HEK293 (cell line): ENCODE measurements around the gene ACYP1.

ENCODE experiments used
- CTCF ChIA-PET: fragments of 350-600 bp; formaldehyde crosslinking; extraction: SDS; loops from one replicate; lab custom pipeline; 2021; ENCODE audit warnings: antibody characterized with exemption; lab: Yijun Ruan, JAX
- POLR2A ChIA-PET: fragments of 300-600 bp; formaldehyde crosslinking; extraction: SDS; loops from one replicate; lab custom pipeline; 2020; ENCODE audit warnings: antibody characterized with exemption, inconsistent platforms; lab: Yijun Ruan, JAX
- H3K27ac ChIP-seq: fragments of 200-500 bp; sonication (Bioruptor generic); 2 replicates; pipeline ENCODE4 v1.5.1; 2014; ENCODE audit warnings: low read depth, low read length, control low read depth, inconsistent platforms; ENCODE audit errors: extremely low read depth
- H3K36me3 ChIP-seq, 2 experiments: fragments of 200-500 bp in 1 of 2; sonication (Bioruptor generic) in 1 of 2; 1 replicate in 1 of 2; 2 replicates in 1 of 2; pipeline ENCODE4 v1.5.1; 2014 to 2017; ENCODE audit warnings: inconsistent platforms in 2 of 2, low read length in 2 of 2; ENCODE audit not compliant: control insufficient read depth in 2 of 2, insufficient read depth in 1 of 2
- H3K4me1 ChIP-seq: fragments of 200-500 bp; sonication (Bioruptor generic); 2 replicates; pipeline ENCODE4 v1.5.1; 2014; ENCODE audit warnings: mild to moderate bottlenecking, low read length, inconsistent platforms; ENCODE audit not compliant: control insufficient read depth, insufficient read depth
- H3K4me3 ChIP-seq: 2 replicates; pipeline ENCODE4 v1.5.1; 2011; ENCODE audit warnings: low read depth, mild to moderate bottlenecking, control low read depth, low read length, moderate library complexity
- H3K9me3 ChIP-seq: fragments of 200-500 bp; sonication (Bioruptor generic); 2 replicates; pipeline ENCODE4 v1.5.1; 2014; ENCODE audit warnings: low read depth, low read length, inconsistent platforms; ENCODE audit not compliant: control insufficient read depth, insufficient read depth
- BCL11A ChIP-seq: fragments of 450-650 bp; formaldehyde crosslinking; IDR thresholded peaks from 2 replicates; pipeline ENCODE4 v1.5.1; 2016; ENCODE audit warnings: low read depth, missing biosample characterization, missing genetic modification characterization
- EGR2 ChIP-seq: fragments of 450-650 bp; formaldehyde crosslinking; IDR thresholded peaks from 2 replicates; pipeline ENCODE4 v1.5.1; 2016; ENCODE audit warnings: low read depth, missing biosample characterization, missing genetic modification characterization
- OSR2 ChIP-seq: fragments of 450-650 bp; formaldehyde crosslinking; IDR thresholded peaks from 2 replicates; pipeline ENCODE4 v1.5.1; 2016; ENCODE audit warnings: missing biosample characterization, missing genetic modification characterization
- RBAK ChIP-seq: fragments of 450-650 bp; formaldehyde crosslinking; IDR thresholded peaks from 2 replicates; pipeline ENCODE4 v1.5.1; 2016; ENCODE audit warnings: missing biosample characterization, missing genetic modification characterization
- SCRT1 ChIP-seq: fragments of 450-650 bp; formaldehyde crosslinking; IDR thresholded peaks from 2 replicates; pipeline ENCODE4 v1.5.1; 2016; ENCODE audit warnings: missing biosample characterization, missing genetic modification characterization, borderline replicate concordance
- SCRT2 ChIP-seq: fragments of 450-650 bp; formaldehyde crosslinking; IDR thresholded peaks from 2 replicates; pipeline ENCODE4 v1.5.1; 2016; ENCODE audit warnings: missing biosample characterization, missing genetic modification characterization
- SETDB1 ChIP-seq: IDR thresholded peaks from one replicate; pipeline ENCODE4 v1.6.1; 2017; ENCODE audit warnings: mild to moderate bottlenecking, low read length, moderate library complexity, mixed read lengths; ENCODE audit not compliant: insufficient read length
- SP3 ChIP-seq: fragments of 450-650 bp; formaldehyde crosslinking; IDR thresholded peaks from 2 replicates; pipeline ENCODE4 v1.5.1; 2016; ENCODE audit warnings: missing biosample characterization, missing genetic modification characterization
- ZBTB8A ChIP-seq: fragments of 450-650 bp; formaldehyde crosslinking; IDR thresholded peaks from 2 replicates; pipeline ENCODE4 v1.5.1; 2016; ENCODE audit warnings: missing biosample characterization, missing genetic modification characterization
- ZIC2 ChIP-seq: fragments of 450-650 bp; formaldehyde crosslinking; IDR thresholded peaks from 2 replicates; pipeline ENCODE4 v1.5.1; 2016; ENCODE audit warnings: missing biosample characterization, missing genetic modification characterization
- ZNF112 ChIP-seq: fragments of 450-650 bp; formaldehyde crosslinking; IDR thresholded peaks from 2 replicates; pipeline ENCODE4 v1.5.0; 2017; ENCODE audit warnings: missing biosample characterization, missing genetic modification characterization
- ZNF19 ChIP-seq: fragments of 450-650 bp; formaldehyde crosslinking; IDR thresholded peaks from 2 replicates; pipeline ENCODE4; 2016; ENCODE audit warnings: missing biosample characterization, missing genetic modification characterization, low read depth
- ZNF2 ChIP-seq: fragments of 450-650 bp; formaldehyde crosslinking; IDR thresholded peaks from 2 replicates; pipeline ENCODE4 v1.5.1; 2016; ENCODE audit warnings: missing biosample characterization, missing genetic modification characterization
- ZNF223 ChIP-seq: fragments of 450-650 bp; formaldehyde crosslinking; IDR thresholded peaks from 2 replicates; pipeline ENCODE4 v1.5.1; 2016; ENCODE audit warnings: missing biosample characterization, missing genetic modification characterization
- ZNF341 ChIP-seq: fragments of 450-650 bp; formaldehyde crosslinking; IDR thresholded peaks from 2 replicates; pipeline ENCODE4; 2016; ENCODE audit warnings: low read depth, missing biosample characterization, missing genetic modification characterization
- ZNF501 ChIP-seq: fragments of 450-650 bp; formaldehyde crosslinking; IDR thresholded peaks from 2 replicates; pipeline ENCODE4 v1.5.1; 2016; ENCODE audit warnings: missing biosample characterization, missing genetic modification characterization
- ZNF544 ChIP-seq: fragments of 450-650 bp; formaldehyde crosslinking; IDR thresholded peaks from 2 replicates; pipeline ENCODE4 v1.5.0; 2017; ENCODE audit warnings: missing biosample characterization, missing genetic modification characterization
- ZNF560 ChIP-seq: fragments of 450-650 bp; formaldehyde crosslinking; IDR thresholded peaks from 2 replicates; pipeline ENCODE4 v1.5.1; 2017; ENCODE audit warnings: missing biosample characterization, missing genetic modification characterization, borderline replicate concordance
- ZNF76 ChIP-seq: fragments of 450-650 bp; formaldehyde crosslinking; IDR thresholded peaks from 2 replicates; pipeline ENCODE4; 2016; ENCODE audit warnings: low read depth, missing biosample characterization, missing genetic modification characterization, borderline replicate concordance

ACYP1 gene

DNA sequence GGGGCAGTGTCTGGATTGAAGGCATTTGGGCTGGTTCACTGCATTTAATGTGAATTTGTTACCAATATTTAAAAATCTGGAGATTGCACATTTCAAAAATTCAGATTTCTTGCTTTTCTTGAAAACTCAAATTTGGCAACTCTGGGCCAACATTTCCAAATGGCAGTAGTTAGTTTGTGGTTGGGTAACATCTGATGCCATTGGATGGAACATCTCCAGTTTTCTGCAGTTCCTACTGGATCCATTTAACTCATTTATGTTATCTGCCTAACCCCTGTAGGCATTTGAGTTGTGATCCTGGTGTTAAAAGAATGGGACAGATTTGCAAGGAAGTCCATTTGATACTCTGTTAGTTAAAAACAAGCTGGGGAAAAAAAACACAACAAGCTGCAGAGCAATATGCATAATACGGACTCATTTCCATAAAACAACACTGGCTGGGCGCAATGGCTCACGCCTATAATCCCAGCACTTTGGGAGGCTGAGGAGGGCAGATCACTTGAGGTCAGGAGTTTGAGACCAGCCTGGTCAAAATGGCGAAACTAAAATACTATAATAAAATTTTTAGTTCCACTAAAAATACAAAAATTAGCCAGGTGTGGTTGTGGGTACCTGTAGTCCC lies 53.2 kb downstream of the ACYP1 start:
- Histone ChIP-seq H3K36me3 (peaks cover 55 to 90% of the 10 kb centered on the region in 2 experiments), H3K4me1 (no peaks in the 10 kb centered on the region), H3K27ac (no peak overlapping the region), H3K4me3 (no peak overlapping the region), H3K9me3 (no peaks in the 10 kb centered on the region)
- ChIA-PET POLR2A (no interaction called here), CTCF (no interaction called here)
- no peak for TF ChIP-seq ZNF112 (tag by site-specific recombination)
- no peak for TF ChIP-seq ZNF560 (tag by site-specific recombination)
- no peak for TF ChIP-seq RBAK
- TF ChIP-seq EGR2 (tag by site-specific recombination): no peak
- no peak for TF ChIP-seq ZNF223 (tag by site-specific recombination)
- TF ChIP-seq SP3 (tag by site-specific recombination): no peak
- TF ChIP-seq BCL11A (tag by site-specific recombination): no peak

DNA sequence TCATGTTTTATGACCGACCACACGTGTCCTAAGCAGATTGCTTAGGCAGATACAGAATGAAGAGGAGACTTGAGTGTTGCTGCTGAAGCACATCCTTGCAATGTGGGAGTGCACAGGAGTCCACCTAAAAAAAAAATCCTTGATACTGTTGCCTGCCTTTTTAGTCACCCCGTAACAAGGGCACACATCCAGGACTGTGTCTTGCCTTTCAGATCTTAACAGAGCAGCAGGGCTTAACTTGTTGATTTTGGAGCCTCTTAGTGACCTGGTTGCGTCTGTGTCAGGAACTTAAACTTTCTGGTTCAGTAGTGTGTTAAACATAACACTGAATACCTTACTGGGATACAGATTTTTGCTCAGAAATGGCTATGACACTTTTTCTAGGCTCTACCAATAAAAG lies 54.6 kb downstream of the ACYP1 start:
- Histone ChIP-seq H3K4me3 (no peak overlapping the region), H3K4me1 (no peaks in the 10 kb centered on the region), H3K27ac (peak overlapping the region; percentile 18; the same call in 1 of the 2 replicates), H3K9me3 (no peaks in the 10 kb centered on the region), H3K36me3 (peaks cover 52 to 91% of the 10 kb centered on the region in 2 experiments)
- ChIA-PET CTCF (no interaction called here), POLR2A (no interaction called here)
- TF ChIP-seq SETDB1 (no peak), ZBTB8A (tag by site-specific recombination) (no peak), OSR2 (no peak), ZNF2 (tag by site-specific recombination) (no peak)

DNA sequence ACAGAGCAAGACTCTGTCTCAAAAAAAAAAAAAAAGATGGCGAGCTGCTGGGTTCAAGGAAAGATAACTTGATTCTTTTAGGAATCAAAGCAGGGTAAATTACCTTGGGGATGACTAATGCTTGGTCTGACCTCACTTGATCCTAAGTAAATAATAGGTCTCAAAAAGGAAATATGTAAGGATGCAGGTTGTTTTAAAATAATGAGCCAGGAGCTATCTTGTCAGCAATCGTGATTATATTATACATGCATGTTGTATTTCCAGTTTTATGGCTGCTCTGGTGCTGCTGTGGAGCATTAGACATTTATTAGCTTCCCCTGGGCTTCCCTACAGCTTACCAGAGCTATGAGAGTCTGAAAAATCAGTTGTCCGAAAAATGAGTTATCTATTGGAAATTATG lies 58.5 kb downstream of the ACYP1 start:
- no peaks in the 10 kb centered on the region for H3K9me3 ChIP-seq
- TF ChIP-seq ZNF544 (tag by site-specific recombination): no peak
- TF ChIP-seq ZIC2: no peak
- TF ChIP-seq ZNF19 (tag by site-specific recombination): no peak
- TF ChIP-seq, all 188 proteins: peak for 0
- H3K36me3 ChIP-seq: peaks cover 47 to 65% of the 10 kb centered on the region in 2 experiments
- no peak overlapping the region for H3K4me3 ChIP-seq
- CTCF ChIA-PET: no interaction called here
- no peak overlapping the region for H3K27ac ChIP-seq
- POLR2A ChIA-PET: no interaction called here
- no peaks in the 10 kb centered on the region for H3K4me1 ChIP-seq

DNA sequence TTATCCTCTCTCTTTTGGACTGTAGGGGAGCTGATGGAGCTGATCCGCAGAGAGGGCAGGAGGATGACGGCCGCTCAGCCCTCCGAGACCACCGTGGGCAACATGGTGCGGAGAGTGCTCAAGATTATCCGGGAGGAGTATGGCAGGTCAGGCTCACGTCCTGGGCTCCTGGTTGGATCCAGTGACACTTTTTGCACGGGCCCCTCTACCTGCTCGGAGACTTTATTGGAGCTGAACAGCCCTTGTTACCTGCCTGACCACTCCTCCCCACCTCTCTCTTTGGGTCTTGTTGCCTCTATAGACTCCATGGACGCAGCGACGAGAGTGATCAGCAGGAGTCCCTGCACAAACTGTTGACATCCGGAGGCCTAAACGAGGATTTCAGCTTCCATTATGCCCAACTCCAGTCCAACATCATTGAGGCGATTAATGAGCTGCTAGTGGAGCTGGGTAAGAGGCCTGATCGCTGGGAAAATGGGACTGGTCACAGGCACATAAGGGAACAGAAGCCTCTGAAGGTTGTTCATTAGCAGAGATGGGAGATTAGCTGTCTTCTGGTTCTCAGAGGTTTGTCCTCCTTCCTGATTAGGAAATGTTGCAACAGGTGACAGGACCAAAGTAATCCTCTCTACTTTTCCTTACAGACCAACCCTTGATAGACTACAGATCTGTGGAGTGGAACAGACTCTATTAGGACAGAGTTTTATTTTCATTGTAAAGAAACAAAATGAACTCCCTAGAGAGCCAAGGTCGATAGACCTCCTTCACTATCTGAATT lies 60.4 kb downstream of the ACYP1 start:
- TF ChIP-seq ZNF501 (tag by site-specific recombination) (0 out of 2 replicates have a peak, but pooled peaks have one; percentile 36), ZNF341 (no peak), SCRT1 (tag by site-specific recombination) (peak; percentile 77), ZNF76 (peak; percentile 4; the same call in 1 of the 2 replicates), SCRT2 (tag by site-specific recombination) (peak; percentile 85)
- TF ChIP-seq, all 188 proteins: peak for 4
- H3K36me3 ChIP-seq: peaks cover 36 to 46% of the 10 kb centered on the region in 2 experiments
- ChIA-PET POLR2A (interaction anchor here (1.3 to 1.7 kb wide), 3 partner anchors 15 to 80 kb away, joined by 3 to 6 read pairs (median 6); partner anchors contain the start of genes PGF and RPS6KL1), CTCF (interaction anchor here (0.6 to 2.7 kb wide), 7 partner anchors 13 to 1878 kb away, joined by 3 to 10 read pairs (median 4); no protein-coding TSS in a partner anchor)
- no peaks in the 10 kb centered on the region for H3K4me1 ChIP-seq
- no peaks in the 10 kb centered on the region for H3K9me3 ChIP-seq
- peak overlapping the region; percentile 6; the same call in 1 of the 2 replicates for H3K27ac ChIP-seq
- H3K4me3 ChIP-seq: peak overlapping the region; percentile 83
